B cell (primary cell): ENCODE measurements around the gene GPR152.

ENCODE experiments used
- EZH2 ChIP-seq: IDR thresholded peaks from 2 replicates; pipeline ENCODE4 v1.6.1; 2012; ENCODE audit warnings: borderline replicate concordance, low read depth, mild to moderate bottlenecking, moderate library complexity, low read length; ENCODE audit not compliant: insufficient read depth, poor library complexity, severe bottlenecking
- TF ChIP-seq, protein P1 (sequence below): fragments of 200-600 bp; IDR thresholded peaks from one replicate; pipeline ENCODE4 v1.8.0; 2022; ENCODE audit warnings: antibody characterized with exemption, mild to moderate bottlenecking

DNA sequence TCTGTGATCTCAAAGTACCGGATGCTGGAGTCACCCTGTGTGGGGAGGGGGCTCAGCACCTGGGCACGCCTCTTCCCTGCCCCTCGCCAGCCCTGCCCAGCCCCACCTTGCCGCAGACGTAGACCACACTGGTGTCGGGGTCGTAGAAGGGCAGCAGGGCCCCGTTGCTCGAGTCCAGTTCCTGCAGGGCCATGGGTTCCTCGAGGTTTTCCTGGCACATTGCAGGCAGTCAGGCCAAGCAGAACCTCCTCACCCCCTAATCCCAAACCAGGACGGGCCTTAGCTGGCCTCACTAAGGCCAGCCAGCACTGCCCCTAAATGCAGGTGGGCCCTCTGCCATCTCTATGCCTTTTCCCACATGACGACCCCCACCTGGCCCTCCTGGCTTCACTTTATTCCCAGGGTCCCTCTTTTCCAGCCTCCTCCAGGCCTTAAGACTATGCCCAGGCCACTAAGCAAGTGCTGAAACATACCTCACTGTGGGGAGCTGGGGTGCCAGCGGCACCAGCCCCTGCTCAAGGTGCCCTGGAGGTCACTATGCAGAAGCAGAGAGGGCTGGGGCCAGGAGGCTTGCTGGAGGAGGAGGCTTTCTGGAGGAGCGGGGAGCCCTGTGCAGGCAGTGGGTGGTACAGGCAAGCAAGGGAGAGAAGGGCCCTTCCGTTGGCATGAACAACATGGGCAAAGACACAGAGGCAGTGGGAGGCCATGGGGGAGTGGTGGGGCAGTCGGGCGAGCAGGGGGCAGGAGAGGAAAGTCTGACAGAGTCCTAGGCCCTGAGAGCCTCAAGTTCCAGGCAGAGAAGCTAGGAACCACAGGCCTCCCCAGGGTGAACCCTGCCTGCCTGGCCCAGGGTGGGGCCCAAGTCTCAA, 12.1 kb downstream of the GPR152 start:
- TF ChIP-seq, protein P1, sequence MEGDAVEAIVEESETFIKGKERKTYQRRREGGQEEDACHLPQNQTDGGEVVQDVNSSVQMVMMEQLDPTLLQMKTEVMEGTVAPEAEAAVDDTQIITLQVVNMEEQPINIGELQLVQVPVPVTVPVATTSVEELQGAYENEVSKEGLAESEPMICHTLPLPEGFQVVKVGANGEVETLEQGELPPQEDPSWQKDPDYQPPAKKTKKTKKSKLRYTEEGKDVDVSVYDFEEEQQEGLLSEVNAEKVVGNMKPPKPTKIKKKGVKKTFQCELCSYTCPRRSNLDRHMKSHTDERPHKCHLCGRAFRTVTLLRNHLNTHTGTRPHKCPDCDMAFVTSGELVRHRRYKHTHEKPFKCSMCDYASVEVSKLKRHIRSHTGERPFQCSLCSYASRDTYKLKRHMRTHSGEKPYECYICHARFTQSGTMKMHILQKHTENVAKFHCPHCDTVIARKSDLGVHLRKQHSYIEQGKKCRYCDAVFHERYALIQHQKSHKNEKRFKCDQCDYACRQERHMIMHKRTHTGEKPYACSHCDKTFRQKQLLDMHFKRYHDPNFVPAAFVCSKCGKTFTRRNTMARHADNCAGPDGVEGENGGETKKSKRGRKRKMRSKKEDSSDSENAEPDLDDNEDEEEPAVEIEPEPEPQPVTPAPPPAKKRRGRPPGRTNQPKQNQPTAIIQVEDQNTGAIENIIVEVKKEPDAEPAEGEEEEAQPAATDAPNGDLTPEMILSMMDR = no peak
- TF ChIP-seq EZH2 = no peak
